Smooth muscle cell (in vitro differentiated cells): ENCODE results near the gene MYO1F. TPM values are rescaled to one million over a fixed set of nuclear protein-coding genes. Genes with fewer than 3 reads are reported as not detected.
"Not testable (repeated sequence)": the region's sequence is repeated elsewhere in the genome, so short reads cannot be mapped to it uniquely, and the experiment has no call there.

ENCODE experiments used
- DNase-seq: peaks from one replicate; lab custom pipeline; 2025; ENCODE audit not compliant: unreplicated experiment; lab: John Stamatoyannopoulos, UW
- H2AFZ ChIP-seq: fragments of 200-600 bp; sonication (generic); 2 replicates; pipeline ENCODE4 v1.6.0; 2016; ENCODE audit warnings: antibody characterized with exemption, low read depth, mild to moderate bottlenecking
- H3F3A ChIP-seq: fragments of 200-600 bp; sonication (generic); 2 replicates; pipeline ENCODE4 v1.6.0; 2017; ENCODE audit warnings: antibody characterized with exemption, low read depth
- H3K27ac ChIP-seq: fragments of 200-600 bp; sonication (generic); 2 replicates; pipeline ENCODE4 v1.5.1; 2016; ENCODE audit warnings: low read depth, mild to moderate bottlenecking
- H3K27me3 ChIP-seq: fragments of 200-600 bp; sonication (generic); 2 replicates; pipeline ENCODE4 v1.6.1; 2016; ENCODE audit warnings: low read depth, mild to moderate bottlenecking
- H3K36me3 ChIP-seq: fragments of 200-600 bp; sonication (generic); 2 replicates; pipeline ENCODE4 v1.5.1; 2016; ENCODE audit warnings: low read depth
- H3K4me1 ChIP-seq: fragments of 200-600 bp; sonication (generic); 2 replicates; pipeline ENCODE4 v1.5.1; 2016; ENCODE audit warnings: low read depth
- H3K4me2 ChIP-seq: fragments of 200-600 bp; sonication (generic); 2 replicates; pipeline ENCODE4 v1.6.0; 2016; ENCODE audit warnings: mild to moderate bottlenecking
- H3K4me3 ChIP-seq: fragments of 200-600 bp; sonication (generic); 2 replicates; pipeline ENCODE4 v1.5.1; 2016; ENCODE audit warnings: mild to moderate bottlenecking
- H3K79me2 ChIP-seq: fragments of 200-600 bp; sonication (generic); 2 replicates; pipeline ENCODE4 v1.6.0; 2016; ENCODE audit warnings: low read depth, mild to moderate bottlenecking
- H3K9ac ChIP-seq: fragments of 200-600 bp; sonication (generic); 2 replicates; pipeline ENCODE4 v1.6.0; 2016; ENCODE audit warnings: low read depth
- H3K9me3 ChIP-seq: fragments of 200-600 bp; sonication (generic); replicated peaks from 2 replicates; pipeline ENCODE4 v1.5.1; 2016; ENCODE audit warnings: low read depth
- H4K20me1 ChIP-seq: fragments of 200-600 bp; sonication (generic); 2 replicates; pipeline ENCODE4 v1.6.0; 2016; ENCODE audit warnings: low read depth
- CTCF ChIP-seq: fragments of 200-600 bp; sonication (generic); IDR thresholded peaks from 2 replicates; pipeline ENCODE4 v1.5.1; 2017; ENCODE audit warnings: borderline replicate concordance, mild to moderate bottlenecking, antibody characterized with exemption; ENCODE audit not compliant: insufficient read depth, poor library complexity, severe bottlenecking
- WGBS: methylation state at CpG from one replicate; pipeline ENCODE4 v1.1.7; 2016; ENCODE audit warnings: low lambda C conversion rate; 5-methylcytosine and 5-hydroxymethylcytosine counted together
- polyA plus RNA-seq: library from polyadenylated mRNA; unstranded; fragments of >200 nt; fragmentation: Nextera tagmentation; extraction: Ambion mirVana; gene quantifications from 2 replicates; pipeline ENCODE4 v1.2.1, GENCODE V29; 2016
- total RNA-seq: library from RNA; depleted of rRNA; stranded (reverse); fragments of >200 nt; gene quantifications from 2 replicates; pipeline ENCODE4 v1.2.3, GENCODE V29; 2014

MYO1F gene
- total RNA-seq (0.22 TPM in 1 of 2 replicates, not detected in the other), polyA plus RNA-seq (1.4 and 4.1 TPM in 2 replicates)

GRCh38 chr19:8577247-8577646, at the start of gene MYO1F:
Gene MYO1F, minus strand, starts transcription at chr19:8577442. Its CDS starts 133 bp downstream, at chr19:8577309.
- H3K4me3 ChIP-seq, result no peak within 1 kb of the TSS

GRCh38 chr19:8626842-8627241, 49.6 kb upstream of the MYO1F start:
- no peaks in the 10 kb centered on the region for H3K79me2 ChIP-seq
- no peak for TF ChIP-seq CTCF
- no peaks in the 10 kb centered on the region for H3K9me3 ChIP-seq
- H4K20me1 ChIP-seq, result no peaks in the 10 kb centered on the region
- no peak overlapping the region for H3K4me3 ChIP-seq
- no peak overlapping the region for H3K9ac ChIP-seq
- H3K4me2 ChIP-seq, result no peak overlapping the region
- H3F3A ChIP-seq, result no peaks in the 10 kb centered on the region
- H2AFZ ChIP-seq, result no peak overlapping the region
- no peaks in the 10 kb centered on the region for H3K27me3 ChIP-seq
- H3K4me1 ChIP-seq, result peaks cover 14% of the 10 kb centered on the region
- no peak overlapping the region for H3K27ac ChIP-seq
- no peak for DNase-seq
- 91% methylated on average over 8 of the region's 8 CpGs for WGBS
- H3K36me3 ChIP-seq, result no peaks in the 10 kb centered on the region

More at GRCh38 chr19:8577247-8577646, at the start of gene MYO1F:
- no peak for DNase-seq
- Histone ChIP-seq H3K4me1 (no peaks in the 10 kb centered on the region), H3K9me3 (no peaks in the 10 kb centered on the region), H3K36me3 (no peaks in the 10 kb centered on the region), H3K27ac (no peak within 1 kb of the TSS), H3F3A (no peaks in the 10 kb centered on the region), H2AFZ (no peak within 1 kb of the TSS), H3K79me2 (no peaks in the 10 kb centered on the region), H4K20me1 (no peaks in the 10 kb centered on the region), H3K4me2 (no peak within 1 kb of the TSS), H3K27me3 (no peaks in the 10 kb centered on the region), H3K9ac (no peak within 1 kb of the TSS)
- 67% methylated on average over 7 of the region's 7 CpGs for WGBS
- TF ChIP-seq CTCF, result no peak

- not testable (repeated sequence) for H3K4me3 ChIP-seq, H3K4me2 ChIP-seq, DNase-seq, H3K9ac ChIP-seq, H3K79me2 ChIP-seq, H3K27ac ChIP-seq, H3F3A ChIP-seq, H3K36me3 ChIP-seq, H3K4me1 ChIP-seq, H3K9me3 ChIP-seq, H2AFZ ChIP-seq, H4K20me1 ChIP-seq, H3K27me3 ChIP-seq
- WGBS, result 48% methylated on average over 4 of the region's 4 CpGs
- TF ChIP-seq CTCF, result peak; percentile 10
These were observed 45.6 kb upstream of the MYO1F start for GRCh38 chr19:8622886-8623285.

- no peaks in the 10 kb centered on the region for H3K36me3 ChIP-seq
- no peak for TF ChIP-seq CTCF
These were observed 41.5 kb upstream of the MYO1F start for GRCh38 chr19:8618751-8619150.

More at GRCh38 chr19:8618751-8619150, 41.5 kb upstream of the MYO1F start:
- Histone ChIP-seq H3K4me1 (no peaks in the 10 kb centered on the region), H2AFZ (no peak overlapping the region), H3K9ac (no peak overlapping the region), H3K79me2 (no peaks in the 10 kb centered on the region), H3K27me3 (no peaks in the 10 kb centered on the region), H3K4me3 (no peak overlapping the region), H3K4me2 (no peak overlapping the region), H3K27ac (no peak overlapping the region), H4K20me1 (no peaks in the 10 kb centered on the region), H3K9me3 (no peaks in the 10 kb centered on the region), H3F3A (peaks cover 4% of the 10 kb centered on the region)
- DNase-seq, result no peak
- WGBS, result 51% methylated on average over 8 of the region's 8 CpGs
